ENCODE data around the gene TGFBR2. TPM values are rescaled to one million over a fixed set of nuclear protein-coding genes. Genes with fewer than 3 reads are reported as not detected.

The TGFBR2 gene
- total RNA-seq, 1 donor from 2014 or later: 39.9 TPM

- peaks cover 55% of the 10 kb centered on the region for H3K36me3 ChIP-seq (ENCODE audit: insufficient read depth, low read length)
- TF ChIP-seq CTCF (IDR thresholded peaks at IDR 0.05; ENCODE audit: insufficient read depth, low read depth, low read length) (no peak), EZH2 (IDR thresholded peaks at IDR 0.05; ENCODE audit: insufficient read depth, low read length) (no peak)
- no peak overlapping the region for H3K9ac ChIP-seq (ENCODE audit: low read length)
- Mint-ChIP-seq H3K9me3 (ENCODE audit: unreplicated experiment) (no peaks in the 10 kb centered on the region), H3K4me3 (ENCODE audit: unreplicated experiment) (no peak overlapping the region), H3K4me1 (ENCODE audit: low read depth, unreplicated experiment) (peaks cover 13% of the 10 kb centered on the region), H3K27me3 (ENCODE audit: low read depth, unreplicated experiment) (no peaks in the 10 kb centered on the region), H3K36me3 (ENCODE audit: low read depth, unreplicated experiment) (peaks cover 44% of the 10 kb centered on the region), H3K27ac (ENCODE audit: unreplicated experiment) (no peak overlapping the region)
- H3K4me3 ChIP-seq (ENCODE audit: insufficient read depth, low read depth, low read length): no peak overlapping the region
- no peak overlapping the region for H3K4me2 ChIP-seq (ENCODE audit: low read length)
- no peaks in the 10 kb centered on the region for H3K9me3 ChIP-seq (ENCODE audit: insufficient read depth, low read depth, low read length)
- FAIRE-seq: no peak
- peaks cover 55% of the 10 kb centered on the region for H3K79me2 ChIP-seq (ENCODE audit: insufficient read depth, low read length)
- H3K27me3 ChIP-seq (ENCODE audit: insufficient read depth, low read length): no peaks in the 10 kb centered on the region
- no peak for DNase-seq (ENCODE audit: low read depth)
- H3K4me1 ChIP-seq (ENCODE audit: insufficient read depth, low read length): peaks cover 12% of the 10 kb centered on the region
- no peak overlapping the region for H2AFZ ChIP-seq (ENCODE audit: low read depth, low read length)
- H3K27ac ChIP-seq (ENCODE audit: low read depth, low read length): no peak overlapping the region
- H4K20me1 ChIP-seq (ENCODE audit: insufficient read depth, low read length): peaks cover 13% of the 10 kb centered on the region
Measured at GRCh38 chr3:30676424-30677346, 70.3 kb downstream of the TGFBR2 start.

GRCh38 chr3:30677347-30677685, 70.9 kb downstream of the TGFBR2 start:
- H3K9me3 Mint-ChIP-seq (ENCODE audit: unreplicated experiment): no peaks in the 10 kb centered on the region
- no peaks in the 10 kb centered on the region for H3K27me3 Mint-ChIP-seq (ENCODE audit: low read depth, unreplicated experiment)
- DNase-seq (ENCODE audit: low read depth): no peak
- H3K27me3 ChIP-seq (ENCODE audit: insufficient read depth, low read length): no peaks in the 10 kb centered on the region
- H3K36me3 ChIP-seq (ENCODE audit: insufficient read depth, low read length): peaks cover 49% of the 10 kb centered on the region
- no peak overlapping the region for H3K4me2 ChIP-seq (ENCODE audit: low read length)
- H3K27ac ChIP-seq (ENCODE audit: low read depth, low read length): no peak overlapping the region
- no peak for FAIRE-seq
- H2AFZ ChIP-seq (ENCODE audit: low read depth, low read length): no peak overlapping the region
- no peak overlapping the region for H3K9ac ChIP-seq (ENCODE audit: low read length)
- H3K4me1 Mint-ChIP-seq (ENCODE audit: low read depth, unreplicated experiment): peaks cover 19% of the 10 kb centered on the region
- no peaks in the 10 kb centered on the region for H3K9me3 ChIP-seq (ENCODE audit: insufficient read depth, low read depth, low read length)
- no peak overlapping the region for H3K4me3 ChIP-seq (ENCODE audit: insufficient read depth, low read depth, low read length)
- H3K4me1 ChIP-seq (ENCODE audit: insufficient read depth, low read length): peaks cover 18% of the 10 kb centered on the region
- H3K36me3 Mint-ChIP-seq (ENCODE audit: low read depth, unreplicated experiment): peaks cover 40% of the 10 kb centered on the region
- H4K20me1 ChIP-seq (ENCODE audit: insufficient read depth, low read length): peaks cover 8% of the 10 kb centered on the region
- H3K27ac Mint-ChIP-seq (ENCODE audit: unreplicated experiment): no peak overlapping the region
- TF ChIP-seq CTCF (IDR thresholded peaks at IDR 0.05; ENCODE audit: insufficient read depth, low read depth, low read length) (no peak), EZH2 (IDR thresholded peaks at IDR 0.05; ENCODE audit: insufficient read depth, low read length) (no peak)
- H3K79me2 ChIP-seq (ENCODE audit: insufficient read depth, low read length): peaks cover 49% of the 10 kb centered on the region
- no peak overlapping the region for H3K4me3 Mint-ChIP-seq (ENCODE audit: unreplicated experiment)

- H3K36me3 ChIP-seq (ENCODE audit: insufficient read depth, low read length): peaks cover 36% of the 10 kb centered on the region
- no peak overlapping the region for H3K4me2 ChIP-seq (ENCODE audit: low read length)
- H3K79me2 ChIP-seq (ENCODE audit: insufficient read depth, low read length): peaks cover 51% of the 10 kb centered on the region
- no peaks in the 10 kb centered on the region for H3K27me3 ChIP-seq (ENCODE audit: insufficient read depth, low read length)
- Mint-ChIP-seq H3K4me3 (ENCODE audit: unreplicated experiment) (no peak overlapping the region), H3K27me3 (ENCODE audit: low read depth, unreplicated experiment) (no peaks in the 10 kb centered on the region), H3K9me3 (ENCODE audit: unreplicated experiment) (no peaks in the 10 kb centered on the region), H3K4me1 (ENCODE audit: low read depth, unreplicated experiment) (peaks cover 33% of the 10 kb centered on the region), H3K36me3 (ENCODE audit: low read depth, unreplicated experiment) (peaks cover 34% of the 10 kb centered on the region), H3K27ac (ENCODE audit: unreplicated experiment) (no peak overlapping the region)
- DNase-seq (ENCODE audit: low read depth) (no peak), FAIRE-seq (no peak)
- no peaks in the 10 kb centered on the region for H3K9me3 ChIP-seq (ENCODE audit: insufficient read depth, low read depth, low read length)
- H4K20me1 ChIP-seq (ENCODE audit: insufficient read depth, low read length): peaks cover 4% of the 10 kb centered on the region
- TF ChIP-seq CTCF (IDR thresholded peaks at IDR 0.05; ENCODE audit: insufficient read depth, low read depth, low read length) (no peak), EZH2 (IDR thresholded peaks at IDR 0.05; ENCODE audit: insufficient read depth, low read length) (no peak)
- H3K27ac ChIP-seq (ENCODE audit: low read depth, low read length): no peak overlapping the region
- H3K9ac ChIP-seq (ENCODE audit: low read length): no peak overlapping the region
- H3K4me1 ChIP-seq (ENCODE audit: insufficient read depth, low read length): peaks cover 22% of the 10 kb centered on the region
- H3K4me3 ChIP-seq (ENCODE audit: insufficient read depth, low read depth, low read length): no peak overlapping the region
- no peak overlapping the region for H2AFZ ChIP-seq (ENCODE audit: low read depth, low read length)
Measured at GRCh38 chr3:30679045-30679444, 72.6 kb downstream of the TGFBR2 start.
